Activated CD4-positive, alpha-beta T cell treated with anti-CD3 and anti-CD28 coated beads, Interleukin-2, amount 10 ng/mL, durations not matched to agents 7 days and 5 days (primary cell): ENCODE results near the gene KRTAP1-3. TPM values are rescaled to one million over a fixed set of nuclear protein-coding genes. Genes with fewer than 3 reads are reported as not detected.
"Not testable (repeated sequence)": the region's sequence is repeated elsewhere in the genome, so short reads cannot be mapped to it uniquely, and the experiment has no call there.

Experiments
- CTCF ChIA-PET: fragments of 350-600 bp; sonication (Branson Sonifier 250); formaldehyde crosslinking; loops from one replicate; lab custom pipeline; 2021; ENCODE audit warnings: antibody characterized with exemption; lab: Charles Lee
- POLR2A ChIA-PET: fragments of 350-600 bp; sonication (Branson Sonifier 250); formaldehyde crosslinking; loops from one replicate; lab custom pipeline; 2021; ENCODE audit warnings: antibody characterized with exemption; lab: Charles Lee
- DNase-seq: peaks from one replicate; pipeline ENCODE4 v3.0.0-alpha.2; 2020
- H3K27ac Mint-ChIP-seq: one replicate; pipeline ENCODE4 v1.8.0; 2021; ENCODE audit warnings: mild to moderate bottlenecking, moderate library complexity, mixed read lengths
- H3K27me3 Mint-ChIP-seq: one replicate; pipeline ENCODE4 v1.8.0; 2021; ENCODE audit warnings: mixed read lengths
- H3K36me3 Mint-ChIP-seq: one replicate; pipeline ENCODE4 v1.8.0; 2021; ENCODE audit warnings: low read depth, mixed read lengths
- H3K4me1 Mint-ChIP-seq: one replicate; pipeline ENCODE4 v1.8.0; 2021; ENCODE audit warnings: mixed read lengths
- H3K4me3 Mint-ChIP-seq: one replicate; pipeline ENCODE4 v1.8.0; 2021; ENCODE audit warnings: mild to moderate bottlenecking, moderate library complexity, mixed read lengths
- H3K9me3 Mint-ChIP-seq: one replicate; pipeline ENCODE4 v1.8.0; 2021; ENCODE audit warnings: mixed read lengths
- total RNA-seq, 2 experiments: library from RNA; stranded (reverse); gene quantifications; one replicate each; pipeline ENCODE4 v1.2.3, GENCODE V29; 2021

Gene KRTAP1-3
- total RNA-seq, 2 experiments from 2014 or later: not detected

DNA sequence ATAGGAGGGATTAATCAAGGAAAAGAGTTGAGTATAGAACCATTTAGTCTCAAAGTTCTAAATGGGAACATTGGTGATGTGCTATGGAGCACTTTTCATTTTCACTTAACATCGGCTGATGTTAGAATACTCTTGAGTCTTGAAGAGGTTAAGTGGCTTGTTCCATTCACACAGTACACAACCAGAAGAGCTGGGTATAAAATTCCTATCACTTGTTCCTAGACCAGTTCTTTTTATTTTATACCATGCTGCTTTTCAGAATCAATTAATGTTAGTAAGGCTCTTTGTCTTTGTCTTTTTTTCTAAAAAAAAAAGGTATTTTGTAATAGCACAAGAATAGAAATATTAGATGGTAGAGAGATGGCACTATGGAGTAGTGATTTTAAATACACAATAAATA lies 8.3 kb upstream of the KRTAP1-3 start:
- DNase-seq: no peak
- no peak overlapping the region for H3K4me3 Mint-ChIP-seq
- H3K27ac Mint-ChIP-seq: no peak overlapping the region
- peaks cover 1% of the 10 kb centered on the region for H3K4me1 Mint-ChIP-seq
- ChIA-PET CTCF (no interaction called here), POLR2A (no interaction called here)
- H3K27me3 Mint-ChIP-seq: peaks cover 14% of the 10 kb centered on the region
- peaks cover 4% of the 10 kb centered on the region for H3K9me3 Mint-ChIP-seq
- no peaks in the 10 kb centered on the region for H3K36me3 Mint-ChIP-seq

DNA sequence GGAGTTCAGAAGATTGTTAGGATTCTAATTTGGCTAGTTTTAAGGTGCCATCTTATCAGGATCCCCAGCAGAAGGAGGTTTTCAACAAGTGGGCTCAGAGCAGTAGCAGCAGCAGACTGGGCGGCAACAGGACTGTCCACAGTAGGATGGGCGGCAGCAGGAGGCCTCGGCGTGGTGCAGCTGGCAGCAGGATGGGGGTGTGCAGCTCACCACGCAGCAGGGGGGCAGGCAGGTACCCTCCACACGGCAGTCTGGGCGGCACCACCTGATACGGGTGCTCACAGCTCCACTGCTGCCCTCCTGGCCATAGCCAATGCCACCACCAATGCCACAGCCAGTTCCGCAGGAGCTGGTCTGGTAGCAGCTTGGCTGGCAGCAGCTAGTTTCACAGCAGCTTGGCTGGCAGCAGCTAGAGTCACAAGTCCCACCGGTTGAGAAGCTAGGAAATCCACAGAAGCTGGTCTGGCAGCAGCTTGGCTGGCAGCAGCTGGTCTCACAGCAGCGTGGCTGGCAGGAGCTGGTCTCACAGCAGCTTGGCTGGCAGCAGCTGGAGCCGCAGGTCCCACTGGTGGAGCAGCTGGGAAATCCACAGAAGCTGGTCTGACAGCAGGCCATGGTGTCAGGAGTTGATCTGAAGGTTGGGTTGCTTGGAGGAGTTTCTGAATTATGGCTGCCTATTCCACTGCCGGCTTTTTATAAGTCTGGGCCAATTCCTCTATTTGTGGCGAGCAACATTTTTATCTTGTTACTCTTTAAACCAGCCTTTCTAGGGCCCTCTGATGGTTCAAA lies 6.3 kb upstream of the KRTAP1-3 start, which contains the start of gene KRTAP1-1:
Gene KRTAP1-1, minus strand, starts transcription at position 668 of the 789 bp plus-strand sequence. Its CDS starts 53 bp downstream, at position 615.
- H3K36me3 Mint-ChIP-seq, H3K9me3 Mint-ChIP-seq, H3K27ac Mint-ChIP-seq, CTCF ChIA-PET, DNase-seq, H3K4me1 Mint-ChIP-seq, H3K4me3 Mint-ChIP-seq, POLR2A ChIA-PET: not testable (repeated sequence)
- peaks cover 16% of the 10 kb centered on the region for H3K27me3 Mint-ChIP-seq

DNA sequence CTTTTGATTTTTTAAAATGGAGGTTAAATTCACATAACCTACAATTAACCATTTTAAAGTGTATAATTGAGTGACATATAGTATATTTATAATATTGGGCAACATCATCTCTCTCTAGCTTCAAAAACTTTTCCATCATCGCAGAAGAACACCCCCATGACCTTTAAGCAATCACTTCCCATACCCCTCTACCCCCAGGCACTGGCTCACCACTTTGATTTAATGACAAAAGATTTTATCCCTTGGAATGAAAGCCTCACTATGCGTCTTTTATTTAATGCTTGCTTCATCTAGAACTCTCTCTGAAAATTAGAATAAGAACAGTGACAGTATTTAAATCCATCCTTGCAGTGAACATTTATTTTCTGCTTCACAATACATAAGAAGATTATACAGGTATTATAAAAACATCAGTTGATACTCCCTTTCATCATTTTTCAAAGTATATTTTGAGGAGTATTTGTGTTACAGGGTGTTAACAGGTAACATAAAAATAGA lies 3.2 kb upstream of the KRTAP1-3 start:
- peaks cover 11% of the 10 kb centered on the region for H3K27me3 Mint-ChIP-seq
- DNase-seq: no peak
- CTCF ChIA-PET: no interaction called here
- H3K4me3 Mint-ChIP-seq: no peak overlapping the region
- H3K9me3 Mint-ChIP-seq: no peaks in the 10 kb centered on the region
- H3K27ac Mint-ChIP-seq: no peak overlapping the region
- no peaks in the 10 kb centered on the region for H3K36me3 Mint-ChIP-seq
- H3K4me1 Mint-ChIP-seq: no peaks in the 10 kb centered on the region
- POLR2A ChIA-PET: no interaction called here

DNA sequence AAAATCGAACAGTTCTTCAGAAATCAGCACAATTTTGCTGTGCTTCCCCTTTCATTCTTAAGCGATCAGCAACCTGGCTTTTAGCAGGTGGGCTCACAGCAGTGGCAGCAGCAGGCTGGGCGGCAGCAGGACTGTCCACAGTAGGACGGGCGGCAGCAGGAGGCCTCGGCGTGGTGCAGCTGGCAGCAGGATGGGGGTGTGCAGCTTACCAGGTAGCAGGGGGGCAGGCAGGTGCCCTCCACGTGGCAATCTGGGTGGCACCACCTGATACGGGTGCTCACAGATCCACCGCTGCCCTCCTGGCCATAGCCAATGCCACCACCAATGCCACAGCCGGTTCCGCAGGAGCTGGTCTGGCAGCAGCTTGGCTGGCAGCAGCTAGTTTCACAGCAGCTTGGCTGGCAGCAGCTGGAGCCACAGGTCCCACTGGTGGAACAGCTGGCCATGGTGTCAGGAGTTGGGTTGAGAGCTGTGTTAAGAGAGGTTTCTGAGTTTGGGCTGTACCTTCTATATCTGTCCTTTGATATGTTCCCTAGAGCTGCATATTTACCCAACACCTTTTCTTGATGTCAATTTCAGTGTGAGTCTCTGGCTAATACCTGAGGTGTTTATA lies 4.9 kb downstream of the KRTAP1-3 start, which contains the start of gene KRTAP1-4:
Gene KRTAP1-4, minus strand, starts transcription at position 563 of the 613 bp plus-strand sequence. Its CDS starts 117 bp downstream, at position 446.
- POLR2A ChIA-PET: no interaction called here
- CTCF ChIA-PET: interaction anchor here (1.0 to 1.3 kb wide), 2 partner anchors 10 to 13 kb away, joined by 3 read pairs; no protein-coding TSS in a partner anchor
- H3K4me3 Mint-ChIP-seq: no peak within 1 kb of the TSS

DNA sequence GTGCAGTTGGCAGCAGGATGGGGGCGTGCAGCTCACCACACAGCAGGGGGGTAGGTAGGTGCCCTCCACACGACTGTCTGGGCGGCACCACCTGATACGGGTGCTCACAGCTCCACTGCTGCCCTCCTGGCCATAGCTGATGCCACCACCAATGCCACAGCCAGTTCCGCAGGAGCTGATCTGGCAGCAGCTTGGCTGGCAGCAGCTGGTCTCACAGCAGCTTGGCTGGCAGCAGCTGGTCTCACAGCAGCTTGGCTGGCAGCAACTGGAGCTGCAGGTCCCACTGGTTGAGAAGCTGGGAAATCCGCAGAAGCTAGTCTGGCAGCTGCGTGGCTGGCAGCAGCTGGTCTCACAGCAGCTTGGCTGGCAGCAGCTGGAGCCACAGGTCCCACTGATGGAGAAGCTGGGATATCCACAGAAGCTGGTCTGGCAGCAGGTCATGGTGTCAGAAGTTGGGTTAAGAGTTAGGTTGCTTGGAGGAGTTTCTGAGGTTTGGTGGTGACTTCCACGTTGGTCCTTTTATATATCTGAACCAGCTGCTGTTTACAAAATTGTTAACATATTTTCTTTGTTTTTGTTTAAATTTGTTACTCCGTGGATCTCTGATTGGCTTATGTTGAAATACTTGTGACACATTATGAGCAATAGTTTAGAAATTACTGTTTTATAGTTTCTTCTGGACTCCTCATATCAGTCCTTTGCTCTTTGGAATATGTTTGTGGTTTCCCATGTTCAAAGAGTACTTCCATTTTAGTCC lies 7.8 kb downstream of the KRTAP1-3 start, which contains the start of gene KRTAP1-5:
Gene KRTAP1-5, minus strand, starts transcription at position 494 of the 757 bp plus-strand sequence. Its CDS starts 53 bp downstream, at position 441.
- Mint-ChIP-seq H3K27me3 (peaks cover 20% of the 10 kb centered on the region), H3K36me3 (no peaks in the 10 kb centered on the region), H3K4me3 (no peak within 1 kb of the TSS), H3K27ac (no peak within 1 kb of the TSS), H3K9me3 (no peaks in the 10 kb centered on the region), H3K4me1 (no peaks in the 10 kb centered on the region)
- ChIA-PET POLR2A (no interaction called here), CTCF (no interaction called here)
- no peak for DNase-seq

More for the DNA sequence above, 4.9 kb downstream of the KRTAP1-3 start, which contains the start of gene KRTAP1-4:
- H3K27me3 Mint-ChIP-seq: peaks cover 19% of the 10 kb centered on the region
- no peaks in the 10 kb centered on the region for H3K4me1 Mint-ChIP-seq
- no peaks in the 10 kb centered on the region for H3K9me3 Mint-ChIP-seq
- no peaks in the 10 kb centered on the region for H3K36me3 Mint-ChIP-seq
- DNase-seq: no peak
- H3K27ac Mint-ChIP-seq: no peak within 1 kb of the TSS

DNA sequence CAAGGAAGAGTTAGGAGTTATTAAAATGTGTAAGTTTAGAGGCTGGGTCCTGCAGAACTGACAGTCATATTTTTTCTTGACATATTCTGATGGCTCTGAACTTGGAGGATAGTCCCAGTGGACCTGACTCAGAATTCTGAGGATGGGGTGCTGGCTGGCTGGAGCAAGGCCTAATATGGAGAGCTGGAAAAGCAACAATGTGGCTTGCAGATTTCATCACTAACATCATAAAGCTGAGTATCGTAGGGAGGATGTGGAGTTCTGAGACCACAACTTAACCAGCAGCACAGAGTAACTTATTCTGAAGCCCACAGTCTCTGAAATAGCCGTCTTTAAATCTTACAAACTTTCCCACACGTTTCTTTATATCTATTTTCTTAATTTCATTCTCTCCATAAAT lies 10.0 kb downstream of the KRTAP1-3 start:
- Mint-ChIP-seq H3K27me3 (peaks cover 18% of the 10 kb centered on the region), H3K9me3 (no peaks in the 10 kb centered on the region), H3K4me3 (no peak overlapping the region), H3K27ac (no peak overlapping the region), H3K36me3 (no peaks in the 10 kb centered on the region), H3K4me1 (no peaks in the 10 kb centered on the region)
- POLR2A ChIA-PET: no interaction called here
- DNase-seq: no peak
- CTCF ChIA-PET: no interaction called here

DNA sequence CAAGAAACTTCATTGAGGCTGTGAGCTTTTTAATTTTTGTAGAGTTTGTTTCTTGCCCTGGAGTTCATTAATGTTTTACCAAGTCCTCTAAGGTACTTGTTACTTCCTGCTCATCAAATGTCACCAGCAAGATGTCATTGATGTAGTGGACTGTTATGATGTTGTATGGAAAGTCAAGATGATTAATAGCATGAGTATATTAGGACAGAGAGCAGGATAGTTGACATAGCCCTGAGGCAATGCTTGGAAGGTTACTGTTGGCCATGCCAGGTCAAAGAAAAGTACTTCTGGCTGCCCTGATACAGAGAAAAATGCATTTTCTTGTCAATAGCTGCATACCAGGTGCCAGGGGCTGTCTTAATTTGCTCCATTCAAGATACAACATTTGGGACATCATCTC lies 14.3 kb downstream of the KRTAP1-3 start:
- H3K4me3 Mint-ChIP-seq: no peak overlapping the region
- H3K27me3 Mint-ChIP-seq: peaks cover 11% of the 10 kb centered on the region
- DNase-seq: no peak
- CTCF ChIA-PET: interaction anchor here (0.7 to 1.3 kb wide), 2 partner anchors 9 to 529 kb away, joined by 3 read pairs; no protein-coding TSS in a partner anchor
- H3K27ac Mint-ChIP-seq: no peak overlapping the region
- POLR2A ChIA-PET: no interaction called here
- no peaks in the 10 kb centered on the region for H3K4me1 Mint-ChIP-seq
- no peaks in the 10 kb centered on the region for H3K36me3 Mint-ChIP-seq
- no peaks in the 10 kb centered on the region for H3K9me3 Mint-ChIP-seq

DNA sequence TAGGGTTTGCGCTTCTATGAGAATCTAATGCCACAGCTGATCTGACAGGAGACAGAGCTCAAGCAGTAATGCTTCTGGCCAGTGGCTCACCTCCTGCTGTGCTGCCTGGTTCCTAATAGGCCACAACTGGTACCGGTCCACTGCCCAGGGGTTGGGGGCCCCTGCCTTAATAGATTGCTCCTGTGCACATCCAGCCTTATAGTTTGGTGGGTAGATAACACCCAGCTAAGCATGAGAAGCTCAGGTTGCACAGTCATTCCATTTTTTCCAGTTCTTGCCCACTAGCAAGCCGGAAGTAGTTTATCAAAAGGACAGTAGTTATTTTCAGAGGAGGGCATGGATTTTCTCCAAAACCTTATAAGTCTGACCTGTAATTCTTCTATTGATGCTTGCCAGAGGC lies 15.3 kb downstream of the KRTAP1-3 start:
- ChIA-PET POLR2A (no interaction called here), CTCF (interaction anchor here (0.6 to 1.3 kb wide), 3 partner anchors 10 to 530 kb away, joined by 3 read pairs; no protein-coding TSS in a partner anchor)
- Mint-ChIP-seq H3K36me3 (no peaks in the 10 kb centered on the region), H3K27me3 (peaks cover 15% of the 10 kb centered on the region), H3K27ac (no peak overlapping the region), H3K9me3 (no peaks in the 10 kb centered on the region), H3K4me3 (no peak overlapping the region), H3K4me1 (no peaks in the 10 kb centered on the region)
- no peak for DNase-seq

DNA sequence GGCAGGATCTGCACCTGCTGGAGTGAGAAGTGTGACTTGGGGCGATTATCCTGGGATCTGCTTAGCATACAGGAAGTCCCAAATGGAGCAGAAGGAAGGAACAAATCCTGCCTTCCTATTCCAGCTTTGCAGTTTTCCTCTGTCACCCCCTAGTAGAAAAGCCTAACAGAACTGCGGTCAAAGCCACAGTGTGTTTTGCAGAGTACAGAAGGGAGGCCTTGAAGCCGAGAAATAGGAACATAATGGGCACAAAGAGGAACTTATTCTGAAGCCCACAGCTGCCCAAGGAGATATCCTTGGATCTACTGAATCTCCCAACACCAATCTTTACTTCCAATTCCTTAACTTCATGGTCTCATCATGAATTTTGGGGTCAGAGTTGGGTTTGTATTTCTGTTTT lies 16.1 kb downstream of the KRTAP1-3 start:
- Mint-ChIP-seq H3K27ac (no peak overlapping the region), H3K4me1 (no peaks in the 10 kb centered on the region), H3K36me3 (no peaks in the 10 kb centered on the region), H3K27me3 (peaks cover 12% of the 10 kb centered on the region), H3K9me3 (no peaks in the 10 kb centered on the region), H3K4me3 (no peak overlapping the region)
- CTCF ChIA-PET: interaction anchor here (1.2 kb wide), 1 partner anchor 9 kb away, joined by 5 read pairs; no protein-coding TSS in a partner anchor
- POLR2A ChIA-PET: no interaction called here
- DNase-seq: no peak

DNA sequence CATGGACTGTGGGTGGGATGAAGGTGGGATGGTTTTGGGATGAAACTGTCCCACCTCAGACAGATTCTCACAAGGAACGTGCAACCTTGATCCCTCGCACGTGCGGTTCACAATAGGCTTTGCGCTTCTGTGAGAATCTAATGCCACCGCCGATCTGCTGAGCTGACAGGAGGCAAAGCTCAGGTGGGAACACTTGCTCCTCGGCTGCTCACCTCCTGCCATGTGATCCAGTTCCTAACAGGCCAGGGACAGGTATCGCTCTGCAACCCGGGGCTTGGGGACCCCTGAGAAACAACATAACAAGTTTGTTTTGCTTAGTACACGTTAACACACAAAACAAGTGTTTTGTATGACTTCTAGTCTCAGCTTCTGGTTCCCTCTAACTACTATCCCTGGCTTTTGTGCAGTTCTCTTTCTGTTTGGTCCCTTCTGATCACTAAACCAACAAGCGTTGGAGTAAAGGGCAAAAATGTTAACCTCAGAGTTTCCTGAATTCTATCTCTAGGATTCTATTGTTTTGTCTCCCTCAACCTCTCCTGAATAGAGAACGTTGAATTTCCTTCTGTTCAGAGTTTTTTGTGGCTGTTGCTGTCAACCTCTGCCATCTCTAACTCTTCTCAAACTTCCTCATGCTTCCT lies 18.0 kb downstream of the KRTAP1-3 start:
- Mint-ChIP-seq H3K27ac (no peak overlapping the region), H3K9me3 (no peaks in the 10 kb centered on the region), H3K4me3 (no peak overlapping the region), H3K36me3 (no peaks in the 10 kb centered on the region), H3K27me3 (peaks cover 14% of the 10 kb centered on the region), H3K4me1 (no peaks in the 10 kb centered on the region)
- no peak for DNase-seq
- CTCF ChIA-PET: interaction anchor here (1.2 kb wide), 1 partner anchor 13 kb away, joined by 3 read pairs; the partner anchor contains the start of gene KRTAP1-4
- POLR2A ChIA-PET: no interaction called here

DNA sequence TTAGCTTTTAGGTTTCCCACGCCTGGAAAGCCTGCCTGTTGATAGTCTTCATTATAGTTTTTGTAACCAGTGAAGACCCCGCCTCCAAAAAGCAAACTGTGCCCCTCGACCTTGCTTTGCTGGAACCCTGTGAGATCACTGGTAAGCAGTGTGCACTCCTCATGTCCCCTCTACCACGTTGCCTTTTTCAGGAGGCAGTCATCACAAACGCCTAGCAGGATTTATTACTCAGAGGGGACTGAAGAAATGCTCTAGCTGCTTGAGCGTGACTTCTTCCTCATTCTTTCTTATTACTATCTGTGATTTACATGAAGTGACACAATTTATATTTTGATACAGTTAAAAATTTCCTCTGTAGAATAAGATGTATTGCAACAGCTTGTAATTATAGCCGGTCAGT lies 19.2 kb downstream of the KRTAP1-3 start:
- no peaks in the 10 kb centered on the region for H3K9me3 Mint-ChIP-seq
- POLR2A ChIA-PET: no interaction called here
- CTCF ChIA-PET: no interaction called here
- H3K27me3 Mint-ChIP-seq: peaks cover 10% of the 10 kb centered on the region
- H3K36me3 Mint-ChIP-seq: no peaks in the 10 kb centered on the region
- no peak overlapping the region for H3K27ac Mint-ChIP-seq
- no peak overlapping the region for H3K4me3 Mint-ChIP-seq
- no peak for DNase-seq
- H3K4me1 Mint-ChIP-seq: no peaks in the 10 kb centered on the region

DNA sequence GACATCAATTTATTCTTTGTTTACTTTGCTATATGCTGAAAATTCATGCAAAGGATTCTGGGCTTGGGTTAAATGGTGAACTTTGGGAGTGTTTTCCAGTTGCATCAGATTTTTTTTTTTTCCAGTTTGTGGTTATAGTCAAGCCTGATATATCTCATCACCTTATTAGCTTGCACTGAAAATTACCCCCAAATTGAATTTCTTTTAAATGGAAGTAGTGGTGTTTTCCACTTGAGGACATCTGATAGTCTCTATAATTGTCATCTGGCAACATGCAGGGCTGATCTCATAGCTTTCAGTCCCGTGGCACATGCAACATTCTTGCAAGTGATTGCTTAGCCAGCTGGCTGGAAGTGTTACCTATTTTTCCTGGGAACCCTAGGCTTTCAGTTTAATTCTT lies 21.1 kb downstream of the KRTAP1-3 start:
- Mint-ChIP-seq H3K9me3 (no peaks in the 10 kb centered on the region), H3K4me3 (no peak overlapping the region), H3K36me3 (no peaks in the 10 kb centered on the region), H3K4me1 (no peaks in the 10 kb centered on the region), H3K27ac (no peak overlapping the region), H3K27me3 (peaks cover 10% of the 10 kb centered on the region)
- ChIA-PET POLR2A (no interaction called here), CTCF (interaction anchor here (1.3 kb wide), 1 partner anchor 52 kb away, joined by 3 read pairs; no protein-coding TSS in a partner anchor)
- no peak for DNase-seq
